Osteoblast (primary cell): Measurements from ENCODE around the gene SH3TC1. TPM values are rescaled to one million over a fixed set of nuclear protein-coding genes. Genes with fewer than 3 reads are reported as not detected.

Experiments used
- DNase-seq: peaks from one replicate; pipeline ENCODE4 v3.0.0; 2011; ENCODE audit warnings: low spot score, mixed read lengths; ENCODE audit not compliant: insufficient read length; ENCODE audit errors: missing footprints
- H2AFZ ChIP-seq: 2 replicates; pipeline ENCODE4 v1.6.0; 2011; ENCODE audit warnings: mild to moderate bottlenecking, low read length
- H3K27ac ChIP-seq: 2 replicates; pipeline ENCODE4 v1.5.1; 2011; ENCODE audit warnings: mild to moderate bottlenecking, low read depth, low read length, moderate library complexity
- H3K27me3 ChIP-seq: 2 replicates; pipeline ENCODE4 v1.6.0; 2012; ENCODE audit warnings: mild to moderate bottlenecking, control low read depth, inconsistent platforms, low read length, moderate library complexity; ENCODE audit not compliant: insufficient read depth
- H3K36me3 ChIP-seq: 2 replicates; pipeline ENCODE4 v1.5.1; 2011; ENCODE audit warnings: mild to moderate bottlenecking, low read length, control low read depth, moderate library complexity; ENCODE audit not compliant: insufficient read depth
- H3K4me1 ChIP-seq: 2 replicates; pipeline ENCODE4 v1.5.1; 2011; ENCODE audit warnings: mild to moderate bottlenecking, low read length, control low read depth, moderate library complexity; ENCODE audit not compliant: insufficient read depth
- H3K4me2 ChIP-seq: 2 replicates; pipeline ENCODE4 v1.6.0; 2011; ENCODE audit warnings: mild to moderate bottlenecking, low read length; ENCODE audit not compliant: insufficient read depth
- H3K4me3 ChIP-seq: fragments of 200-600 bp; sonication (generic); 3 replicates; pipeline ENCODE4 v1.5.1; 2012; ENCODE audit warnings: mild to moderate bottlenecking, low read length, inconsistent platforms; ENCODE audit not compliant: insufficient read depth
- H3K79me2 ChIP-seq: 2 replicates; pipeline ENCODE4 v1.6.0; 2012; ENCODE audit warnings: mild to moderate bottlenecking, low read length, control low read depth, inconsistent platforms; ENCODE audit not compliant: insufficient read depth
- H3K9me3 ChIP-seq: 2 replicates; pipeline ENCODE4 v1.5.1; 2011; ENCODE audit warnings: low read depth, low read length, control low read depth
- H4K20me1 ChIP-seq: 2 replicates; pipeline ENCODE4 v1.6.0; 2012; ENCODE audit warnings: mild to moderate bottlenecking, low read length, control low read depth; ENCODE audit not compliant: insufficient read depth
- CTCF ChIP-seq: IDR thresholded peaks from 2 replicates; pipeline ENCODE4 v1.5.1; 2011; ENCODE audit warnings: mild to moderate bottlenecking, low read depth, low read length, moderate library complexity; ENCODE audit errors: extremely low read depth
- total RNA-seq: library from RNA; depleted of rRNA; stranded (reverse); fragments of >200 nt; gene quantifications from 2 replicates; pipeline ENCODE4 v1.2.3, GENCODE V29; 2012

The SH3TC1 gene
- total RNA-seq, 1 donor, result 3.6 TPM

GRCh38 chr4:8203817-8204216 lies 4.7 kb downstream of the SH3TC1 start:
- H3K4me2 ChIP-seq, result no peak overlapping the region
- no peak overlapping the region for H2AFZ ChIP-seq

GRCh38 chr4:8204576-8205227 lies 5.6 kb downstream of the SH3TC1 start:
- Histone ChIP-seq H3K36me3 (peaks cover 5% of the 10 kb centered on the region), H3K27me3 (no peaks in the 10 kb centered on the region), H2AFZ (no peak overlapping the region), H3K4me3 (no peak overlapping the region), H3K27ac (no peak overlapping the region), H3K79me2 (peaks cover 25% of the 10 kb centered on the region), H3K4me1 (peaks cover 14% of the 10 kb centered on the region), H3K9me3 (no peaks in the 10 kb centered on the region), H4K20me1 (peaks cover 22% of the 10 kb centered on the region), H3K4me2 (no peak overlapping the region)
- DNase-seq, result no peak
- no peak for TF ChIP-seq CTCF

More at GRCh38 chr4:8203817-8204216, 4.7 kb downstream of the SH3TC1 start:
- H3K27me3 ChIP-seq, result no peaks in the 10 kb centered on the region
- no peak for TF ChIP-seq CTCF
- H3K4me3 ChIP-seq, result no peak overlapping the region
- H4K20me1 ChIP-seq, result peaks cover 22% of the 10 kb centered on the region
- DNase-seq, result no peak
- H3K9me3 ChIP-seq, result no peaks in the 10 kb centered on the region
- no peak overlapping the region for H3K27ac ChIP-seq
- peaks cover 28% of the 10 kb centered on the region for H3K79me2 ChIP-seq
- peaks cover 5% of the 10 kb centered on the region for H3K36me3 ChIP-seq
- H3K4me1 ChIP-seq, result peaks cover 22% of the 10 kb centered on the region

GRCh38 chr4:8205241-8205707 lies 6.2 kb downstream of the SH3TC1 start:
- DNase-seq, result peak; percentile 95
- Histone ChIP-seq H3K4me3 (no peak overlapping the region), H4K20me1 (peaks cover 22% of the 10 kb centered on the region), H3K4me1 (peaks cover 8% of the 10 kb centered on the region), H3K27ac (no peak overlapping the region), H2AFZ (no peak overlapping the region), H3K9me3 (no peaks in the 10 kb centered on the region), H3K36me3 (peaks cover 5% of the 10 kb centered on the region), H3K27me3 (no peaks in the 10 kb centered on the region), H3K4me2 (no peak overlapping the region), H3K79me2 (peaks cover 20% of the 10 kb centered on the region)
- no peak for TF ChIP-seq CTCF

GRCh38 chr4:8205749-8206611 lies 6.9 kb downstream of the SH3TC1 start:
- Histone ChIP-seq H3K9me3 (no peaks in the 10 kb centered on the region), H3K4me2 (no peak overlapping the region), H3K4me1 (peaks cover 2% of the 10 kb centered on the region), H4K20me1 (peaks cover 22% of the 10 kb centered on the region), H3K27ac (no peak overlapping the region), H2AFZ (no peak overlapping the region), H3K79me2 (peaks cover 14% of the 10 kb centered on the region), H3K36me3 (peaks cover 5% of the 10 kb centered on the region), H3K27me3 (no peaks in the 10 kb centered on the region), H3K4me3 (no peak overlapping the region)
- peak; percentile 82 for DNase-seq
- TF ChIP-seq CTCF, result no peak
